OCI-LY1 (cell line): ENCODE results near the gene CDK17.

Source experiments
- H2AFZ ChIP-seq: fragments of 200-600 bp; sonication (generic), shearing (Covaris generic); 2 replicates; pipeline ENCODE4 v1.6.0; 2014; ENCODE audit warnings: antibody characterized with exemption, mild to moderate bottlenecking, low read length
- H3F3A ChIP-seq: fragments of 200-600 bp; sonication (generic), shearing (Covaris generic); 2 replicates; pipeline ENCODE4 v1.6.0; 2014; ENCODE audit warnings: mild to moderate bottlenecking, antibody characterized with exemption, low read length, moderate library complexity; ENCODE audit not compliant: insufficient read depth
- H3K27ac ChIP-seq: fragments of 200-600 bp; sonication (generic); 2 replicates; pipeline ENCODE4 v1.5.1; 2014; ENCODE audit warnings: low read length, mixed run types, mild to moderate bottlenecking, low read depth; ENCODE audit not compliant: poor library complexity, severe bottlenecking
- H3K27me3 ChIP-seq: fragments of 200-600 bp; sonication (generic); 2 replicates; pipeline ENCODE4 v1.6.0; 2014; ENCODE audit warnings: antibody characterized with exemption, mild to moderate bottlenecking, low read length, moderate library complexity; ENCODE audit not compliant: insufficient read depth
- H3K36me3 ChIP-seq: fragments of 200-600 bp; sonication (generic); 2 replicates; pipeline ENCODE4 v1.6.1; 2014; ENCODE audit warnings: mild to moderate bottlenecking, antibody characterized with exemption, low read length, moderate library complexity, mixed read lengths; ENCODE audit not compliant: insufficient read depth
- H3K4me1 ChIP-seq: fragments of 200-600 bp; sonication (generic); 2 replicates; pipeline ENCODE4 v1.5.1; 2014; ENCODE audit warnings: mild to moderate bottlenecking, low read length, moderate library complexity; ENCODE audit not compliant: insufficient read depth, severe bottlenecking
- H3K4me2 ChIP-seq: fragments of 200-600 bp; sonication (generic), shearing (Covaris generic); 2 replicates; pipeline ENCODE4 v1.6.1; 2014; ENCODE audit warnings: low read length
- H3K4me3 ChIP-seq: fragments of 200-600 bp; sonication (generic); 2 replicates; pipeline ENCODE4 v1.5.1; 2014; ENCODE audit warnings: low read length, low read depth, mild to moderate bottlenecking, mixed read lengths; ENCODE audit not compliant: poor library complexity, severe bottlenecking
- H3K79me2 ChIP-seq: fragments of 200-600 bp; shearing (Covaris generic); 2 replicates; pipeline ENCODE4 v1.6.1; 2016; ENCODE audit warnings: mixed run types, low read length, mixed read lengths; ENCODE audit not compliant: insufficient read depth
- H3K9ac ChIP-seq: fragments of 200-600 bp; sonication (generic), shearing (Covaris generic); 2 replicates; pipeline ENCODE4 v1.6.1; 2014; ENCODE audit warnings: mild to moderate bottlenecking, low read length, mixed read lengths
- H3K9me2 ChIP-seq: fragments of 200-600 bp; sonication (generic), shearing (Covaris generic); 2 replicates; pipeline ENCODE4 v1.6.1; 2014; ENCODE audit warnings: low read depth, mild to moderate bottlenecking, low read length, mixed read lengths
- H3K9me3 ChIP-seq: fragments of 200-600 bp; shearing (Covaris generic); 2 replicates; pipeline ENCODE4 v1.6.1; 2014; ENCODE audit warnings: low read length, mixed read lengths
- H4K20me1 ChIP-seq: fragments of 200-600 bp; sonication (generic), shearing (Covaris generic); 2 replicates; pipeline ENCODE4 v1.6.0; 2016; ENCODE audit warnings: mild to moderate bottlenecking, low read length; ENCODE audit not compliant: insufficient read depth
- EZH2 ChIP-seq: fragments of 200-600 bp; sonication (generic), shearing (Covaris generic); IDR thresholded peaks from 2 replicates; pipeline ENCODE4 v1.8.0; 2017; ENCODE audit warnings: borderline replicate concordance, mixed run types, mild to moderate bottlenecking, antibody characterized with exemption, low read length, moderate library complexity, mixed read lengths
- TF ChIP-seq, protein P1 (sequence below): fragments of 200-600 bp; sonication (generic), shearing (Covaris generic); IDR thresholded peaks from 2 replicates; pipeline ENCODE4 v1.5.1; 2017; ENCODE audit warnings: mild to moderate bottlenecking, antibody characterized with exemption, low read length, moderate library complexity, mixed read lengths

Gene CDK17

DNA sequence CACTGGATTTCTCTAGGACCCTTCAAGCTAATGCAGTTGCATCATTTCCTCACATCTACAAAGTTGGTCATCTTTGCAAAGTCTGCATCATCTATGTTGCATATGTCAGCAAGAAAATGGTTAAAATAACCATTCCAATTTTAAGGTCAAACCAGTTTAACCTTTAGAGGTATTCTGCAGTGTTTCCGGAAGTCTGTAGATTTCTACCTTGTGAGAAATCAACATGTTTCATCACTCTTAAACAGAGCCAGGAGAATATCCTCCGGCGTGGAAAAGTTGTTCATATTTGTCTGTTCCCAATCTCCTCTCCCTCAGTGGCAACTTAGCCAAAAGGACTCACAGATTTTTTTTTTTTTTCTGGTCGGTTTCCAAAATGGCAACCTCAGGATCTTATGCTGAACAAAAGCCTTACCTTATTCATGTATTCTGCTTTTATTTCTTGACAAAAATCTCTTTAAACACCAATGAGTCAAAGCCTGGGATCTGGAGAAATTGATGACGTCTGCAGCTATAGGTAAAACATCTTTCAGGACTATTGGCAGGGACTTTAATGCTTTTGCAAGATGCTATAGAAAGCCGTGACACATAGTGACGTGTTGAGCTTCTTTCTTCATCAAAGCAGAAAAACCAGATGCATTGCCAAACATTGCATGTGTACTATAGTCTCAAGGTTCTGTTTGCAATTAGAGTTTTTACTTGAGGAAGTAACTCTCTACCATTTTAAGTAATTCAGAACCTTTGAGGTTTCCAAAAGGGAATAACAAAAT, 16.0 kb upstream of the CDK17 start:
- H3K9ac ChIP-seq = no peak overlapping the region
- no peaks in the 10 kb centered on the region for H3K4me1 ChIP-seq
- no peaks in the 10 kb centered on the region for H4K20me1 ChIP-seq
- no peaks in the 10 kb centered on the region for H3F3A ChIP-seq
- no peaks in the 10 kb centered on the region for H3K9me3 ChIP-seq
- TF ChIP-seq, protein P1, sequence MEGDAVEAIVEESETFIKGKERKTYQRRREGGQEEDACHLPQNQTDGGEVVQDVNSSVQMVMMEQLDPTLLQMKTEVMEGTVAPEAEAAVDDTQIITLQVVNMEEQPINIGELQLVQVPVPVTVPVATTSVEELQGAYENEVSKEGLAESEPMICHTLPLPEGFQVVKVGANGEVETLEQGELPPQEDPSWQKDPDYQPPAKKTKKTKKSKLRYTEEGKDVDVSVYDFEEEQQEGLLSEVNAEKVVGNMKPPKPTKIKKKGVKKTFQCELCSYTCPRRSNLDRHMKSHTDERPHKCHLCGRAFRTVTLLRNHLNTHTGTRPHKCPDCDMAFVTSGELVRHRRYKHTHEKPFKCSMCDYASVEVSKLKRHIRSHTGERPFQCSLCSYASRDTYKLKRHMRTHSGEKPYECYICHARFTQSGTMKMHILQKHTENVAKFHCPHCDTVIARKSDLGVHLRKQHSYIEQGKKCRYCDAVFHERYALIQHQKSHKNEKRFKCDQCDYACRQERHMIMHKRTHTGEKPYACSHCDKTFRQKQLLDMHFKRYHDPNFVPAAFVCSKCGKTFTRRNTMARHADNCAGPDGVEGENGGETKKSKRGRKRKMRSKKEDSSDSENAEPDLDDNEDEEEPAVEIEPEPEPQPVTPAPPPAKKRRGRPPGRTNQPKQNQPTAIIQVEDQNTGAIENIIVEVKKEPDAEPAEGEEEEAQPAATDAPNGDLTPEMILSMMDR = no peak
- TF ChIP-seq EZH2 = no peak
- no peaks in the 10 kb centered on the region for H3K27me3 ChIP-seq
- H3K4me3 ChIP-seq = no peak overlapping the region
- H3K4me2 ChIP-seq = no peak overlapping the region
- no peak overlapping the region for H3K27ac ChIP-seq
- no peaks in the 10 kb centered on the region for H3K36me3 ChIP-seq
- H2AFZ ChIP-seq = no peak overlapping the region
- H3K79me2 ChIP-seq = no peaks in the 10 kb centered on the region
- no peaks in the 10 kb centered on the region for H3K9me2 ChIP-seq

DNA sequence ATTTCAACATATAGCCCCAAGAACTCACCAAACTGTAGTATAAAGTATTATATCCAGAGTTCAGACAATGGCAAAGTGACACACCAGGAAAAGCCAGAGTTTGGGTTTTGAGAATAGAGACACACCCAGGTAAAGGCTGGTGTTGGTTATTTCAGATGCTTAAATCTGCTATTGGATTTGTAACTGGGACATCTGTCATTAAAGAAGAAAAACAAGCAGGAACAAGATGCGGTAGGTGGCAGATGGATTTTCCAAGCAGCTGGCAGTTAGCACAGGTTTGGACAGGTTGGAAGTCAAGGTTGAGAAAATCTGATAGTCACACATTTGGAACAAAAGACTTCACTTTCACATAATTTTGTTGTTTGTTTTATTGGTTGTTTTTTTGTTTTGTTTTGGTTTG, 14.4 kb upstream of the CDK17 start:
- Histone ChIP-seq H3K4me1 (no peaks in the 10 kb centered on the region), H3K9me2 (no peaks in the 10 kb centered on the region), H3K9ac (no peak overlapping the region), H3K27me3 (no peaks in the 10 kb centered on the region), H3K36me3 (no peaks in the 10 kb centered on the region), H3F3A (no peaks in the 10 kb centered on the region), H4K20me1 (no peaks in the 10 kb centered on the region), H3K4me3 (no peak overlapping the region), H3K4me2 (no peak overlapping the region), H2AFZ (no peak overlapping the region), H3K27ac (no peak overlapping the region), H3K79me2 (no peaks in the 10 kb centered on the region), H3K9me3 (no peaks in the 10 kb centered on the region)
- no peak for TF ChIP-seq EZH2

DNA sequence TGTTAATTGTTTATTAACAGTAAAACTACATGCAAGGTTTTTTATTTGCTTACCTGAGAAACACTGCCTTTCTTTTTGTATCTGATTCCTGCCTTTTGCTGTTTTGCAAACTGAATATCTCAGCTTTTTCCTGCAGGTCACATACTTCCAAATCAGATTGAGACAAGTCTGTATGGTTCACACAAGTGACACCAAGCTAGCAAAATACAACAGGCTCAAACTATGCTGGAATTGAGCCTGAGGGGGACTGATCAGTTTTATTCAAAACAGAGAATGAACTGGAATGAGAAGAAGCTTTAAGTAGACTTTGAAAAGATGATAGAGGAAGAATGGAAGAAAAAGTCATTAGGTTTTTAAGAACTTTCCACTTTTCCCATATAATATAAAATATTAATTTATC, 12.2 kb upstream of the CDK17 start:
- Histone ChIP-seq H3K4me1 (peaks cover 7% of the 10 kb centered on the region), H3K36me3 (no peaks in the 10 kb centered on the region), H3K4me2 (no peak overlapping the region), H3K9me2 (no peaks in the 10 kb centered on the region), H3F3A (no peaks in the 10 kb centered on the region), H3K27ac (no peak overlapping the region), H3K79me2 (no peaks in the 10 kb centered on the region), H4K20me1 (no peaks in the 10 kb centered on the region), H3K9me3 (no peaks in the 10 kb centered on the region), H3K9ac (no peak overlapping the region), H3K27me3 (no peaks in the 10 kb centered on the region), H3K4me3 (no peak overlapping the region), H2AFZ (no peak overlapping the region)
- TF ChIP-seq EZH2 = no peak
- TF ChIP-seq, protein P1 = no peak

DNA sequence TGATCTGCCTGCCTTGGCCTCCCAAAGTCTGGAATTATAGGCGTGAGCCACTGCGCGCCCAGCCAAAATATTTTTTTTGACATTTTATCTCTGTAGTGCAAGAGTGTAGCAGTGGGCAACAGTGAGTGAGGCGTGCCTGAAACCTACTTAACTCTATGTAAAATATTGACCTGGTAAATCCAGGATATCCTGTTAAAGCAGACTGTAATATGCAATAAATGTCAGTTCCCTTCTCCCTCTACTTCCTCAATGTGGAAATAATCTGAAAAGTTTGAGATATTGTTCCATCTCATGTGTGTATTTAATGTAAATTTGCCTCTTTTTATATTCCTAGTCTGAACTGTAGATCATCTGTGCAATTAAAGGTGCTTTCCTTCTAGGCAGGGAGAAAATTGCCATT, 9.5 kb upstream of the CDK17 start:
- no peak for TF ChIP-seq EZH2
- TF ChIP-seq, protein P1 = no peak
- H2AFZ ChIP-seq = no peak overlapping the region
- H3K4me3 ChIP-seq = no peak overlapping the region
- H3F3A ChIP-seq = no peaks in the 10 kb centered on the region
- H3K4me1 ChIP-seq = peaks cover 8% of the 10 kb centered on the region
- H3K9me2 ChIP-seq = no peaks in the 10 kb centered on the region
- no peak overlapping the region for H3K27ac ChIP-seq
- H3K79me2 ChIP-seq = no peaks in the 10 kb centered on the region
- no peaks in the 10 kb centered on the region for H3K9me3 ChIP-seq
- no peaks in the 10 kb centered on the region for H4K20me1 ChIP-seq
- no peak overlapping the region for H3K4me2 ChIP-seq
- no peak overlapping the region for H3K9ac ChIP-seq
- no peaks in the 10 kb centered on the region for H3K36me3 ChIP-seq
- no peaks in the 10 kb centered on the region for H3K27me3 ChIP-seq
